ENCODE measurements around the gene UBA52.
A peak's percentile ranks its signal among the peaks of the same experiment; 100 is the strongest.
"Not testable (repeated sequence)": the region's sequence is repeated elsewhere in the genome, so short reads cannot be mapped to it uniquely, and the experiment has no call there.

Gene UBA52

GRCh38 chr19:18571564-18572344, at the start of gene UBA52:
Gene UBA52, plus strand, starts transcription at chr19:18571857. Its CDS starts 1,444 bp downstream, at chr19:18573301.
- peak; percentile 90 for DNase-seq (ENCODE audit: low read depth)
- peak within 1 kb of the TSS; percentile 64 for H3K4me3 ChIP-seq (ENCODE audit: low read depth, low read length)

- peak overlapping the region; percentile 98 for H3K4me3 ChIP-seq (ENCODE audit: low read depth, low read length)
- DNase-seq (ENCODE audit: low read depth), result peak; percentile 100
Measured at GRCh38 chr19:18522124-18522861, 49.4 kb upstream of the UBA52 start.

DNA sequence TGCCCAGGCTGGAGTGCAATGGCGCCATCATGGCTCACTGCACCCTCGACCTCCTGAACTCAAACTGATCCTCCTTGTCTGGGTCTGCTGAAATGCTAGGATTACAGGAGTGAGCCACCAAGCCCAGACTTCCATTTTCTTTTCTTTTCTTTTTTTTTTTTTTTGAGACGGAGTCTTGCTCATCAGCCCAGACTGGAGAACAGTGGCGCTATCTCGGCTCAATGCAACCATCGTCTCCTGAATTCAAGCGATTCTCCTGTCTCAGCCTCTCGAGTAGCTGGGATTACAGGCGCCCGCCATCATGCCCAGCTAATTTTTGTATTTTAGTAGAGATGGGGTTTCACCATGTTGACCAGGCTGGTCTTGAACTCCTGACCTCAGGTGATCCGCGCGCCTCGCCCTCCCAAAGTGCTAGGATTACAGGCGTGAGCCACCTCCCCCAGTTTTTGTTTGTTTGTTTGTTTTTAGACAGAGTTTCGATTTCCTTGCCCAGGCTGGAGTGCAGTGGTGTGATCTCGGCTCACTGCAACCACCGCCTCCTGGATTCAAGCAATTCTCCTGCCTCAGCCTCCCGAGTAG, 48.7 kb upstream of the UBA52 start:
- not testable (repeated sequence) for DNase-seq (ENCODE audit: low read depth); H3K4me3 ChIP-seq (ENCODE audit: low read depth, low read length)

DNA sequence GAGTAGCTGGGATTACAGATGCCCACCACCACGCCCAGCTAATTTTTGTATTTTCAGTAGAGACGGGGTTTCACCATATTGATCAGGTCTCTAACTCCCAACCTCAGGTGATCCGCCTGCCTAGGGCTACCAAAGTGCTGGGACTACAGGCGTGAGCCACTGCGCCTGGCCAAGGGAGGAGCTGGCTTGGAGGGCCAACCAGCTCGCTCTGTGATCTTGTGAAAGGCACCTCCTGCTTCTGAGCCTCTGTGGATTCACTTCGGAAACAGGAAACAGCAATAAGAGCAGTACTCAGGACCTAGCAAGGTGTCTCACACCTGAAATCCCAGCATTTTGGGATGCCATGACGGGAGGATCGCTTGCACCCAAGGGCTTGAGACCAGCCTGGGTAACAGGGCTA, 47.8 kb upstream of the UBA52 start:
- no peak overlapping the region for H3K4me3 ChIP-seq (ENCODE audit: low read depth, low read length)
- no peak for DNase-seq (ENCODE audit: low read depth)

GRCh38 chr19:18526316-18526715, 45.3 kb upstream of the UBA52 start:
- DNase-seq (ENCODE audit: low read depth), result no peak
- H3K4me3 ChIP-seq (ENCODE audit: low read depth, low read length), result no peak overlapping the region

- H3K4me3 ChIP-seq (ENCODE audit: low read depth, low read length), result no peak overlapping the region
- DNase-seq (ENCODE audit: low read depth), result no peak
Measured at GRCh38 chr19:18529782-18530181, 41.9 kb upstream of the UBA52 start.

GRCh38 chr19:18531485-18531884, 40.2 kb upstream of the UBA52 start:
- DNase-seq (ENCODE audit: low read depth), result no peak
- no peak overlapping the region for H3K4me3 ChIP-seq (ENCODE audit: low read depth, low read length)

GRCh38 chr19:18532168-18532890, 39.3 kb upstream of the UBA52 start:
- DNase-seq (ENCODE audit: low read depth), result no peak

DNA sequence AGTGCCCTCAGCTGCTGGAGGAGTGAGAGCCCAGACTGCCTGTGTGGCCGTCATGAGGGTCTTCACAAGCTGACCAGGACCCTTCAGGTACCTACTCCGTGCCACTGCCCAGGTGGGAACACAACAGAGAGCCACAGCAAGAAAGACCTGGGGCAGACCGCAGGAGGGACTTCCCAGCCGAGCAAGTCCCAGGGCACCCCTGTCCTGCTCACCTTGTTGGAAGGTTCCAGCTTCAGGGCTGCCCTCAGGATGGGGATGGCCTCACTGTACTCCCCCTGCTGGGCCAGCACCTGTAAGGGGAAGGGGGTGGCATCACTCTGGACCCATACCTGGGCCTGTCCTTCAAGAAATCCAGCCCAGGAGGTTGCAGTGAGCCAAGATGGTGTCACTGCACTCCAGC, 38.6 kb upstream of the UBA52 start:
- no peak overlapping the region for H3K4me3 ChIP-seq (ENCODE audit: low read depth, low read length)
- no peak for DNase-seq (ENCODE audit: low read depth)

More at GRCh38 chr19:18532168-18532890, 39.3 kb upstream of the UBA52 start:
- no peak overlapping the region for H3K4me3 ChIP-seq (ENCODE audit: low read depth, low read length)

- DNase-seq (ENCODE audit: low read depth), result no peak
Measured at GRCh38 chr19:18536475-18536874, 35.2 kb upstream of the UBA52 start.

DNA sequence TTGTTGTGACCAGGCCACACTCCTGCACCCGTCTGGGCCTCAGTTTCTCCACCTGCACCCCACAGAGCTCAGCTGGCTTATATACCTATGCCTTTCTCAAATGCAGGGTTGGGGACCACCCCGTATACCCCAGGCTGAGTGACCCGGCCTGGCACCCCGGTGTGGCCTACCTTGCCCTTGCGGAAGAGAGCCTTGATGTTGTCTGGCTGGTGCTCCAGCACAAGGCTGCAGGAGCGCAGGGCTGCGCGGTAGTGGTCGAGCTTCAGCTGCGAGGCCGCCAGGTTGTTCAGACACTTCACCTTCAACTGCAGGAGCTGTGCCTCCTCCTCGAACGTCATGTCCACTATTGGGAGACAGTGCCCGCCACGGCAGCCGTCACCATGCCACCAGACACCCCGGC, 34.2 kb upstream of the UBA52 start:
- no peak overlapping the region for H3K4me3 ChIP-seq (ENCODE audit: low read depth, low read length)
- DNase-seq (ENCODE audit: low read depth), result no peak

More at GRCh38 chr19:18536475-18536874, 35.2 kb upstream of the UBA52 start:
- no peak overlapping the region for H3K4me3 ChIP-seq (ENCODE audit: low read depth, low read length)

DNA sequence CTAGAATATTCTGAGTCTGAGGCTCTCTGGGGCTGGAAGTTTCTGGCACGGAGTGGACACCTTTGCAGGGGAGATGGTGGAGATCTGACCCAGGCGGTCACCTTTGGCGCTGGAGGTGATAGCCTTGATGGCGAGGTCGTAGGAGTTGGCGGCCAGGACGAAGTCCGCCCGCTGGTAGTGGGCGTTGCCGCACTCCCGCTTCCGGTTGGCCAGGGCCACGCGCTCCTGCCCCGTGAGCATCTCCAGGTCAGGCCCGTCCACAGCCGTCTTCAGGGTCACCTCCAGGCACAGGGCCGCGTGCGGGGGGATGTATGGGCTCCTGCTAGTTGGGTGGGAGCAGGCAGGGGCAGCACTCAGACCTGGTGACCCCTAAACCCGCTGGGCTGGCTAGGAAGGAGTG, 33.5 kb upstream of the UBA52 start:
- no peak for DNase-seq (ENCODE audit: low read depth)
- no peak overlapping the region for H3K4me3 ChIP-seq (ENCODE audit: low read depth, low read length)

- H3K4me3 ChIP-seq (ENCODE audit: low read depth, low read length), result no peak overlapping the region
Measured at GRCh38 chr19:18539372-18539771, 32.3 kb upstream of the UBA52 start.

DNA sequence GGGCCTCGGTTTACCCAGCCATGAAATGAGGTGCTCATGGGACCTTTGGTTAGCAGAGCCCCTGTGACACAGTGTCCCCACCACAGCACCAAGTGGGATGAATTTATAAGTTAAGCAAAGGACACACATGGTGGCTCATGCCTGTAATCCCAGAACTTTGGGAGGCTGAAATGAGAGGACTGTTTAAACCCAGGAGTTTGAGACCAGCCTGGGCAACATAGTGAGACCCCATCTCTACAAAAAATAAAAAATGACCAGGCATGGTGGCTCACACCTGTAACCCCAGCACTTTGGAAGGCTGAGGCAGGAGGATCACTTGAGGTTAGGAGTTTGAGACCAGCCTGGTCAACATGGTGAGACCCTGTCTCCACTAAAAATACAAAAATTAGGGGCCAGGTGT, 31.5 kb upstream of the UBA52 start:
- not testable (repeated sequence) for DNase-seq (ENCODE audit: low read depth); H3K4me3 ChIP-seq (ENCODE audit: low read depth, low read length)

More at GRCh38 chr19:18539372-18539771, 32.3 kb upstream of the UBA52 start:
- DNase-seq (ENCODE audit: low read depth), result no peak

DNA sequence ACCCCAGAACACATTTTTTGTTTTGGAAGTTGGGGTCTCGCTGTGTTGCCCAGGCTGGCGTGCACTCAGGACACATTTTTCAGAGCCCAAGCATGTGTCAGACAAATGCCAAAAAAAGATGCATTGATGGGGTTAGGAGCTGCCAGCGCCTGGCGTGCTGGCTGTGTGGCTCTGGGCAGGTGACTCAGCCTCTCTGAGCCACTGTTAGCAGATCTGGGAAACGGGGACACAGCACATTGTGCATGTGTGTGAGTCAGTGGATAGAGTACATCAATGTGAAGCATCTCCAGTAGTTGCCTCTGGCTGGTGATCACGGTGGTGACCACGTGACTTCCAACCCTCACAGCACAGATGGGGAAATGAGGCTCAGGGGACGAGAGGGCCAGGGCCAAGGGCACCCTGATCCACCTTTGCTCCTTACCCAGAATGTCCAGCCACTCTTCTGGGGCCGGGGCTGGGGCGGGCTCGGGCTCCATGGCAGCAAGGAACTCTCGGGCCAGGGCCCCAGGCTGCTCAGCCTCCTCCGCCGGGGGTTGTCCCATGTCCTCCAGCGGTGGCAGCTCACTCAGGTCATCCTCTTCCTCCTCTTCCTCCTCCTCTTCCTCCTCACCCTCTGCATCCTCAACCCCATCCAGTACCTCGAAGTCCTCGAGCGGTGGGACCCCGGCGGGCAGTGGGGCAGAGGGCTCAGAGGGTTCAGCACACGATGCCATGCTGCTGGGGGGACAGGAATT, 30.2 kb upstream of the UBA52 start:
- H3K4me3 ChIP-seq (ENCODE audit: low read depth, low read length), result no peak overlapping the region
- no peak for DNase-seq (ENCODE audit: low read depth)

GRCh38 chr19:18541992-18542940, 29.4 kb upstream of the UBA52 start:
- peak overlapping the region; percentile 68 for H3K4me3 ChIP-seq (ENCODE audit: low read depth, low read length)
- no peak for DNase-seq (ENCODE audit: low read depth)

- peak; percentile 47 for DNase-seq (ENCODE audit: low read depth)
- peak within 1 kb of the TSS; percentile 68 for H3K4me3 ChIP-seq (ENCODE audit: low read depth, low read length)
Measured at GRCh38 chr19:18542941-18543813, 28.5 kb upstream of the UBA52 start, which contains the start of gene FKBP8. Gene FKBP8, minus strand, starts transcription at chr19:18543573. Its CDS starts 1,603 bp downstream, at chr19:18541970.
